Endothelial cell (in vitro differentiated cells): ENCODE measurements around the gene OTULINL. TPM values are rescaled to one million over a fixed set of nuclear protein-coding genes. Genes with fewer than 3 reads are reported as not detected.
"Not testable (repeated sequence)": the region's sequence is repeated elsewhere in the genome, so short reads cannot be mapped to it uniquely, and the experiment has no call there.

Experiments
- DNase-seq: peaks from one replicate; pipeline ENCODE4 v3.0.0; 2021; ENCODE audit warnings: low spot score
- H3K27ac Mint-ChIP-seq: one replicate; pipeline ENCODE4 v1.8.0; 2021; ENCODE audit warnings: mixed read lengths, inconsistent platforms; ENCODE audit not compliant: unreplicated experiment
- H3K27me3 Mint-ChIP-seq: one replicate; pipeline ENCODE4 v1.8.0; 2021; ENCODE audit warnings: mild to moderate bottlenecking, moderate library complexity, mixed read lengths, inconsistent platforms; ENCODE audit not compliant: unreplicated experiment
- H3K36me3 Mint-ChIP-seq: one replicate; pipeline ENCODE4 v1.8.0; 2021; ENCODE audit warnings: mild to moderate bottlenecking, low read depth, mixed read lengths, inconsistent platforms; ENCODE audit not compliant: unreplicated experiment
- H3K4me1 Mint-ChIP-seq: one replicate; pipeline ENCODE4 v1.8.0; 2021; ENCODE audit warnings: mild to moderate bottlenecking, mixed read lengths, inconsistent platforms; ENCODE audit not compliant: unreplicated experiment
- H3K4me3 Mint-ChIP-seq: one replicate; pipeline ENCODE4 v1.8.0; 2021; ENCODE audit warnings: mild to moderate bottlenecking, mixed read lengths, inconsistent platforms; ENCODE audit not compliant: unreplicated experiment
- H3K9me3 Mint-ChIP-seq: one replicate; pipeline ENCODE4 v1.8.0; 2021; ENCODE audit warnings: mixed read lengths, inconsistent platforms; ENCODE audit not compliant: unreplicated experiment
- total RNA-seq: library from RNA; stranded (reverse); fragmentation: NEBNext Ultra II Directional; extraction: Animal tissue kit (Norgen Biotek cat#: 25700); gene quantifications from one replicate; pipeline ENCODE4 v1.2.1, GENCODE V29; 2021; ENCODE audit not compliant: unreplicated experiment
- TF ChIP-seq, protein P1 (sequence below): fragments of 200-600 bp; sonication (generic); IDR thresholded peaks from one replicate; pipeline ENCODE4 v1.5.0; 2021; ENCODE audit warnings: antibody characterized with exemption; ENCODE audit not compliant: unreplicated experiment

OTULINL gene
- total RNA-seq, 1 donor from 2014 or later: 5.8 TPM

DNA sequence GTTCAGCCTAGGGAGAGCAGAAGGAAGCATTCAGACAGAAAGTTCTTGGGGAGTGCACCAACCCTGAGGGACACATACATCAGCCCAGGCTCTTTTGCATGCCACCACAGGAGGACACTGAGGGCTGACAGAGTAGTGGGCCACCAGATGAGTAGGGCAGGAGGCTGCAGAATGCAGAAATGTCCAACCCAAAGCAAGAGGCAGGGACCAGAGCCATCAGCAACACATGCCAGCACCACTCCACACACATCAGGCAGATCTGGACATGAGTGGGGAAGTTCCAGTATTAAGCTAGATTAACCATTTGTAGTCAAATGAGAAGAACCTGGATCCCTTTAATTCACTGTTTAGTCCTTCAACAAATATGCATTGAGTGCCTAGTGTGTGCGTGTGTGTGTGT lies 35.7 kb upstream of the OTULINL start:
- Mint-ChIP-seq H3K4me1 (no peaks in the 10 kb centered on the region), H3K4me3 (no peak overlapping the region), H3K27ac (no peak overlapping the region), H3K27me3 (no peaks in the 10 kb centered on the region), H3K36me3 (peaks cover 1% of the 10 kb centered on the region), H3K9me3 (no peaks in the 10 kb centered on the region)
- TF ChIP-seq, protein P1, sequence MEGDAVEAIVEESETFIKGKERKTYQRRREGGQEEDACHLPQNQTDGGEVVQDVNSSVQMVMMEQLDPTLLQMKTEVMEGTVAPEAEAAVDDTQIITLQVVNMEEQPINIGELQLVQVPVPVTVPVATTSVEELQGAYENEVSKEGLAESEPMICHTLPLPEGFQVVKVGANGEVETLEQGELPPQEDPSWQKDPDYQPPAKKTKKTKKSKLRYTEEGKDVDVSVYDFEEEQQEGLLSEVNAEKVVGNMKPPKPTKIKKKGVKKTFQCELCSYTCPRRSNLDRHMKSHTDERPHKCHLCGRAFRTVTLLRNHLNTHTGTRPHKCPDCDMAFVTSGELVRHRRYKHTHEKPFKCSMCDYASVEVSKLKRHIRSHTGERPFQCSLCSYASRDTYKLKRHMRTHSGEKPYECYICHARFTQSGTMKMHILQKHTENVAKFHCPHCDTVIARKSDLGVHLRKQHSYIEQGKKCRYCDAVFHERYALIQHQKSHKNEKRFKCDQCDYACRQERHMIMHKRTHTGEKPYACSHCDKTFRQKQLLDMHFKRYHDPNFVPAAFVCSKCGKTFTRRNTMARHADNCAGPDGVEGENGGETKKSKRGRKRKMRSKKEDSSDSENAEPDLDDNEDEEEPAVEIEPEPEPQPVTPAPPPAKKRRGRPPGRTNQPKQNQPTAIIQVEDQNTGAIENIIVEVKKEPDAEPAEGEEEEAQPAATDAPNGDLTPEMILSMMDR: no peak
- no peak for DNase-seq

DNA sequence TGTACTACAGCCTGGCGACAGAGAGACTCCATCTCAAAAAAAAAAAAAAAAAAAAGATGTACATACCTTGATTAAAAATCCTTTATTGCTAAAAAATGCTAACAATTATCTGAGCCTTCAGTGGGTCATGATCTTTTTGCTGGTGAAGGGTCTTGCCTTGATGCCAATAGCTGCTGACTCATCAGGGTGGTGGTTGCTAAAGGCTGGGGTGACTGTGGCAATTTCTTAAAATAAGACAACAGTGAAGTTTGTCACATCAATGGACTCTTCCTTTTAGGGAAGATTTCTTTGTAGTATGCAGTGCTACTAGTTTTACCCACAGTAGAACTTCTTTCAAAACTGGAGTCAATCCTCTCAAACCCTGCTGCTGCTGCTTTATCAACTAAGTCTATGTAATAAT lies 33.9 kb upstream of the OTULINL start:
- DNase-seq: no peak
- Mint-ChIP-seq H3K9me3 (no peaks in the 10 kb centered on the region), H3K36me3 (no peaks in the 10 kb centered on the region), H3K4me3 (no peak overlapping the region), H3K27me3 (no peaks in the 10 kb centered on the region), H3K4me1 (no peaks in the 10 kb centered on the region), H3K27ac (no peak overlapping the region)
- TF ChIP-seq, protein P1: no peak

DNA sequence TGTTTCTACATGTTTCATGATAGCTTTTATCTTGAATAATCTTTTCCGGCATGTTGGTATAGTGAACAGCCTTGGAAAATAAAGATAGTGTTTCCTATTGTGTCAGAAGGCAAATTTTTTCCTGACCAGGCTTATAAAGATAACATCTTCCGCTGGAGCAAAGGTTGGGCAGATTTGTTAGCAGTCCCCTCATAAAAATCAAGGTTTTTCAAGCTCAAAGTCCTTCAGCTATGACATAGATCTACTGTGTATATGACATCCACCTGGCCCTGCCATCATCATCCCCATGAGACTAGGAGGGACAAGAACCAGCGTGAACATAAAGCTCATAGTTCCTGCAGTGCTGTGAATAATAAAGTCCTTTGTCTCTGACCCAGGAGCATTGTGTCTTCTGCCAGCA lies 30.4 kb upstream of the OTULINL start:
- Mint-ChIP-seq H3K9me3 (no peaks in the 10 kb centered on the region), H3K27me3 (no peaks in the 10 kb centered on the region), H3K4me1 (no peaks in the 10 kb centered on the region), H3K27ac (no peak overlapping the region), H3K4me3 (no peak overlapping the region), H3K36me3 (no peaks in the 10 kb centered on the region)
- DNase-seq: no peak
- TF ChIP-seq, protein P1: no peak

GRCh38 chr5:14552017-14552416 lies 29.6 kb upstream of the OTULINL start:
- Mint-ChIP-seq H3K27me3 (no peaks in the 10 kb centered on the region), H3K27ac (no peak overlapping the region), H3K9me3 (no peaks in the 10 kb centered on the region), H3K4me1 (no peaks in the 10 kb centered on the region), H3K4me3 (no peak overlapping the region), H3K36me3 (no peaks in the 10 kb centered on the region)
- TF ChIP-seq, protein P1: no peak
- DNase-seq: no peak

DNA sequence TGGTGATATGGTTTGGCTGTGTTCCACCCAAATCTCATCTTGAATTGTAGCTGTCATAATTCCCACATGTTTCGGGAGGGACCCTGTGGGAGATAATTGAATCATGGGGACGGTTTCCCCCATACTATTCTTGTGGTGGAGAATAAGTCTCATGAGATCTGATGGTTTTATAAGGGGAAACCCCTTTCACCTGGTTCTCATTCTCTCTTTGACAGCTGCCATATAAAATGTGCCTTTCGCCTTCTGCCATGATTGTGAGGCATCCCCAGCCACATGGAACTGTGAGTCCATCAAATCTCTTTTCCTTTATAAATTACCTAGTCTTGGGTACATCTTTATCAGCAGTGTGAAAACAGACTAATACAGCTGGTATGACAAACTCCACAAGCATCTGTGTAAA lies 27.3 kb upstream of the OTULINL start:
- H3K27me3 Mint-ChIP-seq, DNase-seq, H3K4me1 Mint-ChIP-seq, H3K36me3 Mint-ChIP-seq, H3K4me3 Mint-ChIP-seq, H3K9me3 Mint-ChIP-seq, H3K27ac Mint-ChIP-seq: not testable (repeated sequence)

- Mint-ChIP-seq H3K4me1 (peaks cover 6% of the 10 kb centered on the region), H3K4me3 (no peak overlapping the region), H3K36me3 (no peaks in the 10 kb centered on the region), H3K27ac (no peak overlapping the region), H3K9me3 (no peaks in the 10 kb centered on the region), H3K27me3 (no peaks in the 10 kb centered on the region)
- DNase-seq: no peak
- TF ChIP-seq, protein P1: no peak
These were observed 25.6 kb upstream of the OTULINL start for GRCh38 chr5:14556015-14556414.
